SK-N-SH (cell line): ENCODE results near the gene FAM151B. TPM values are rescaled to one million over a fixed set of nuclear protein-coding genes. Genes with fewer than 3 reads are reported as not detected.

Experiments
- CTCF ChIA-PET: fragments of 300-600, 350-600 bp; formaldehyde crosslinking; extraction: SDS; loops from one replicate; lab custom pipeline; 2021; lab: Yijun Ruan, JAX
- POLR2A ChIA-PET: fragments of 350-600 bp; sonication (Branson Sonifier 250); formaldehyde crosslinking; extraction: SDS; loops from one replicate; lab custom pipeline; 2020; ENCODE audit warnings: antibody characterized with exemption, inconsistent platforms; lab: Yijun Ruan, JAX
- DNase-seq: peaks from one replicate; pipeline ENCODE4 v3.0.0; 2012
- H2AFZ ChIP-seq: fragments of 200-600 bp; sonication (generic); 2 replicates; pipeline ENCODE4 v1.8.1; 2016; ENCODE audit warnings: antibody characterized with exemption, mild to moderate bottlenecking, low read depth
- H3F3A ChIP-seq: fragments of 200-600 bp; sonication (generic); replicated peaks from 2 replicates; pipeline ENCODE3; 2016; ENCODE audit warnings: antibody characterized with exemption, mild to moderate bottlenecking; ENCODE audit not compliant: insufficient read depth
- H3K27ac ChIP-seq, 2 experiments: fragments of 200-500 bp in 1 of 2; fragments of 200-600 bp in 1 of 2; sonication (Bioruptor generic) in 1 of 2; sonication (generic), shearing (Covaris generic) in 1 of 2; 2 replicates each; pipeline versions ENCODE4 v1.5.1 to v1.6.1; 2014 to 2016; ENCODE audit warnings: low read depth in 2 of 2, inconsistent platforms in 1 of 2, low read length in 1 of 2, mild to moderate bottlenecking in 1 of 2, mixed read lengths in 1 of 2
- H3K27me3 ChIP-seq: fragments of 200-600 bp; sonication (generic), shearing (Covaris generic); 2 replicates; pipeline ENCODE4 v1.6.1; 2016; ENCODE audit warnings: mixed run types; ENCODE audit not compliant: insufficient read depth
- H3K36me3 ChIP-seq, 2 experiments: fragments of 200-500 bp in 1 of 2; fragments of 200-600 bp in 1 of 2; sonication (Bioruptor generic) in 1 of 2; sonication (generic) in 1 of 2; replicated peaks in 1 of 2; 2 replicates each; pipeline versions ENCODE3 to v1.5.1; 2014 to 2016; ENCODE audit warnings: low read length in 1 of 2, mild to moderate bottlenecking in 1 of 2; ENCODE audit not compliant: insufficient read depth in 2 of 2, control insufficient read depth in 1 of 2
- H3K4me1 ChIP-seq, 2 experiments: fragments of 200-500 bp in 1 of 2; fragments of 200-600 bp in 1 of 2; sonication (Bioruptor generic) in 1 of 2; sonication (generic), shearing (Covaris generic) in 1 of 2; 2 replicates each; pipeline versions ENCODE4 v1.5.1 to v1.6.1; 2014 to 2016; ENCODE audit warnings: low read depth in 1 of 2, low read length in 1 of 2, mixed run types in 1 of 2; ENCODE audit not compliant: insufficient read depth in 2 of 2, control insufficient read depth in 1 of 2
- H3K4me2 ChIP-seq: fragments of 200-600 bp; sonication (generic), shearing (Covaris generic); 2 replicates; pipeline ENCODE4 v1.6.1; 2017; ENCODE audit warnings: mixed run types
- H3K4me3 ChIP-seq, 2 experiments: fragments of 200-500 bp in 1 of 2; fragments of 200-600 bp in 1 of 2; sonication (Bioruptor generic) in 1 of 2; sonication (generic), shearing (Covaris generic) in 1 of 2; 2 replicates each; pipeline versions ENCODE4 v1.5.1 to v1.8.1; 2014 to 2016; ENCODE audit warnings: low read depth in 2 of 2, inconsistent platforms in 1 of 2, low read length in 1 of 2, mild to moderate bottlenecking in 1 of 2, mixed read lengths in 1 of 2, moderate library complexity in 1 of 2
- H3K79me2 ChIP-seq: fragments of 200-600 bp; sonication (generic); 2 replicates; pipeline ENCODE4 v1.8.1; 2017; ENCODE audit warnings: mild to moderate bottlenecking; ENCODE audit not compliant: insufficient read depth
- H3K9ac ChIP-seq: fragments of 200-600 bp; sonication (generic); 2 replicates; pipeline ENCODE4 v1.6.1; 2017; ENCODE audit warnings: mixed run types
- H3K9me2 ChIP-seq: fragments of 200-600 bp; sonication (generic); 2 replicates; pipeline ENCODE4 v1.6.1; 2017; ENCODE audit warnings: mixed run types
- H3K9me3 ChIP-seq: fragments of 200-600 bp; sonication (generic); 2 replicates; pipeline ENCODE4 v1.6.1; 2017; ENCODE audit warnings: mixed run types, mild to moderate bottlenecking, moderate library complexity
- H4K20me1 ChIP-seq: fragments of 200-600 bp; sonication (generic); 2 replicates; pipeline ENCODE4 v1.6.1; 2017; ENCODE audit warnings: mild to moderate bottlenecking, mixed run types; ENCODE audit not compliant: insufficient read depth
- CHD2 ChIP-seq: fragments of 150-350 bp; IDR thresholded peaks from 2 replicates; pipeline ENCODE4 v1.6.1; 2018; ENCODE audit warnings: low read length; ENCODE audit not compliant: partially characterized antibody
- EP300 ChIP-seq, 2 experiments: IDR thresholded peaks; 2 replicates each; pipeline versions ENCODE4 v1.4.0 to v1.6.1; 2012; ENCODE audit warnings: borderline replicate concordance in 1 of 2, low read depth in 1 of 2, low read length in 1 of 2
- FOXJ3 ChIP-seq: sonication (generic); formaldehyde crosslinking; IDR thresholded peaks from 2 replicates; pipeline ENCODE4 v1.5.1; 2020; ENCODE audit warnings: mild to moderate bottlenecking, missing genetic modification reagents
- FOXM1 ChIP-seq: IDR thresholded peaks from 2 replicates; pipeline ENCODE4 v1.4.0; 2012; ENCODE audit warnings: low read depth, mild to moderate bottlenecking
- GATA2 ChIP-seq: sonication (generic); formaldehyde crosslinking; IDR thresholded peaks from 2 replicates; pipeline ENCODE4 v1.5.0; 2020; ENCODE audit warnings: mild to moderate bottlenecking, missing genetic modification reagents
- IRF3 ChIP-seq: fragments of 150-350 bp; IDR thresholded peaks from 2 replicates; pipeline ENCODE4 v1.6.1; 2016; ENCODE audit warnings: mild to moderate bottlenecking, low read depth, low read length
- MAX ChIP-seq: IDR thresholded peaks from 2 replicates; pipeline ENCODE4 v1.4.0; 2012; ENCODE audit warnings: low read depth
- NRF1 ChIP-seq: IDR thresholded peaks from 2 replicates; pipeline ENCODE4 v1.6.1; 2012; ENCODE audit warnings: low read depth, mild to moderate bottlenecking, low read length
- PBX3 ChIP-seq: IDR thresholded peaks from 2 replicates; pipeline ENCODE4; 2012
- POLR2AphosphoS5 ChIP-seq: IDR thresholded peaks from 2 replicates; pipeline ENCODE4 v1.6.1; 2012; ENCODE audit warnings: low read depth, low read length
- RAD21 ChIP-seq: IDR thresholded peaks from 2 replicates; pipeline ENCODE4 v1.6.1; 2012; ENCODE audit warnings: mild to moderate bottlenecking, low read length
- RCOR1 ChIP-seq: fragments of 150-350 bp; IDR thresholded peaks from 2 replicates; pipeline ENCODE4 v1.6.1; 2017; ENCODE audit warnings: antibody characterized with exemption, low read length
- REST ChIP-seq: IDR thresholded peaks from 2 replicates; pipeline ENCODE4 v1.6.1; 2012; ENCODE audit warnings: mild to moderate bottlenecking, low read depth, low read length, moderate library complexity
- RXRA ChIP-seq: IDR thresholded peaks from 2 replicates; pipeline ENCODE4 v1.4.0; 2012; ENCODE audit warnings: low read depth, mild to moderate bottlenecking, borderline replicate concordance
- SIN3A ChIP-seq: IDR thresholded peaks from 2 replicates; pipeline ENCODE4 v1.6.1; 2012; ENCODE audit warnings: low read depth, mild to moderate bottlenecking, low read length, moderate library complexity, borderline replicate concordance
- TAF1 ChIP-seq: IDR thresholded peaks from 2 replicates; pipeline ENCODE4 v1.6.1; 2012; ENCODE audit warnings: low read depth, mild to moderate bottlenecking, low read length, moderate library complexity, borderline replicate concordance
- TEAD4 ChIP-seq: IDR thresholded peaks from 2 replicates; pipeline ENCODE4 v1.4.0; 2012; ENCODE audit warnings: mild to moderate bottlenecking, borderline replicate concordance; ENCODE audit not compliant: insufficient read depth
- USF1 ChIP-seq: IDR thresholded peaks from 2 replicates; pipeline ENCODE4 v1.4.0; 2012; ENCODE audit warnings: low read depth, borderline replicate concordance
- USF2 ChIP-seq: fragments of 150-350 bp; IDR thresholded peaks from 2 replicates; pipeline ENCODE4 v1.6.1; 2017; ENCODE audit warnings: antibody characterized with exemption, low read length, low read depth, borderline replicate concordance
- YY1 ChIP-seq: IDR thresholded peaks from 2 replicates; pipeline ENCODE4 v1.4.0; 2012; ENCODE audit warnings: low read depth, mild to moderate bottlenecking
- WGBS: methylation state at CpG from one replicate; pipeline ENCODE4 v1.1.6; 2017; ENCODE audit warnings: low lambda C conversion rate; 5-methylcytosine and 5-hydroxymethylcytosine counted together
- polyA plus RNA-seq, 3 experiments: library from polyadenylated mRNA; depleted of rRNA; stranded (reverse); fragments of >200 nt; gene quantifications; 2 replicates each; pipeline ENCODE4 v1.2.3, GENCODE V29; 2012

FAM151B gene
- polyA plus RNA-seq, 1 of the 3 experiments (the other 2 are of a cell fraction) = 1.2 TPM

- Histone ChIP-seq H3F3A (no peaks in the 10 kb centered on the region), H3K4me1 (no peaks in the 10 kb centered on the region), H3K9ac (no peak overlapping the region), H4K20me1 (no peaks in the 10 kb centered on the region), H3K27me3 (no peaks in the 10 kb centered on the region), H3K27ac (no peak overlapping the region), H2AFZ (no peak overlapping the region), H3K79me2 (no peaks in the 10 kb centered on the region), H3K36me3 (peaks cover 2 to 4% of the 10 kb centered on the region in 2 experiments), H3K4me3 (no peak overlapping the region), H3K9me3 (no peaks in the 10 kb centered on the region), H3K4me2 (no peak overlapping the region), H3K9me2 (no peaks in the 10 kb centered on the region)
- POLR2A ChIA-PET = no interaction called here
- no peak for DNase-seq
- WGBS = 96% methylated on average over 4 of the region's 4 CpGs
- CTCF ChIA-PET = no interaction called here
- TF ChIP-seq POLR2AphosphoS5 = no peak
- no peak for TF ChIP-seq FOXJ3 (CRISPR knock-in tag)
- no peak for TF ChIP-seq GATA2 (CRISPR knock-in tag)
- no peak for TF ChIP-seq RAD21
- TF ChIP-seq YY1 = no peak
- no peak for TF ChIP-seq EP300 (IDR thresholded peaks at IDR 0.05; ENCODE audit: borderline replicate concordance in 1 of 2, low read depth in 1 of 2, low read length in 1 of 2)
- no peak for TF ChIP-seq FOXM1
These were observed 21.5 kb downstream of the FAM151B start for GRCh38 chr5:80509362-80509761.

GRCh38 chr5:80516826-80517225 lies 28.9 kb downstream of the FAM151B start:
- no peaks in the 10 kb centered on the region for H3K79me2 ChIP-seq
- H3K9ac ChIP-seq = no peak overlapping the region
- no peak for DNase-seq
- peaks cover 7% of the 10 kb centered on the region for H3F3A ChIP-seq
- no peak overlapping the region for H3K4me2 ChIP-seq
- WGBS = 2% methylated on average over 4 of the region's 4 CpGs
- CTCF ChIA-PET = no interaction called here
- H3K27ac ChIP-seq = no peak overlapping the region
- no peaks in the 10 kb centered on the region for H4K20me1 ChIP-seq
- POLR2A ChIA-PET = no interaction called here
- H3K9me2 ChIP-seq = no peaks in the 10 kb centered on the region
- H3K9me3 ChIP-seq = no peaks in the 10 kb centered on the region; the same call in 1 of the 2 replicates
- no peaks in the 10 kb centered on the region; a peak in 1 of 4 replicates for H3K4me1 ChIP-seq
- no peak overlapping the region for H2AFZ ChIP-seq
- H3K27me3 ChIP-seq = no peaks in the 10 kb centered on the region
- no peak overlapping the region for H3K4me3 ChIP-seq
- H3K36me3 ChIP-seq = peaks cover 0 to 5% of the 10 kb centered on the region in 2 experiments
- TF ChIP-seq PBX3 = peak; percentile 73
- TF ChIP-seq FOXJ3 (CRISPR knock-in tag) = no peak
- TF ChIP-seq USF1 = no peak
- TF ChIP-seq TAF1 = no peak
- TF ChIP-seq EP300 (IDR thresholded peaks at IDR 0.05; ENCODE audit: borderline replicate concordance in 1 of 2, low read depth in 1 of 2, low read length in 1 of 2) = no peak
- TF ChIP-seq SIN3A = no peak
- TF ChIP-seq NRF1 = no peak
- no peak for TF ChIP-seq USF2
- no peak for TF ChIP-seq RAD21
- no peak for TF ChIP-seq MAX
- TF ChIP-seq IRF3 = no peak
- no peak for TF ChIP-seq RXRA
- TF ChIP-seq TEAD4 = no peak
- no peak for TF ChIP-seq POLR2AphosphoS5
- no peak for TF ChIP-seq RCOR1
- no peak for TF ChIP-seq CHD2
- TF ChIP-seq FOXM1 = no peak
- no peak for TF ChIP-seq REST
